WTC11 (cell line): Measurements from ENCODE around the gene CARD11. TPM values are rescaled to one million over a fixed set of nuclear protein-coding genes. Genes with fewer than 3 reads are reported as not detected.

Source experiments
- ATAC-seq: fragments of 200-7000 bp; cut with Tn5 transposase; 2 replicates; pipeline ENCODE4 v1.10.0; 2021; ENCODE audit warnings: mild to moderate bottlenecking, moderate library complexity
- CTCF ChIA-PET: fragments of 300-600 bp; sonication (Branson Sonifier 250); formaldehyde crosslinking; loops from one replicate; lab custom pipeline; 2021; ENCODE audit warnings: antibody characterized with exemption; lab: Charles Lee
- POLR2A ChIA-PET: fragments of 350-600 bp; sonication (Branson Sonifier 250); formaldehyde crosslinking; loops from one replicate; lab custom pipeline; 2021; ENCODE audit warnings: antibody characterized with exemption; lab: Charles Lee
- DNase-seq: peaks from one replicate; pipeline ENCODE4 v3.0.0; 2021; ENCODE audit warnings: low spot score
- H3K27ac Mint-ChIP-seq: 2 replicates; pipeline ENCODE4 v1.8.0; 2021; ENCODE audit warnings: mixed read lengths
- H3K27me3 Mint-ChIP-seq: 2 replicates; pipeline ENCODE4 v1.8.0; 2021; ENCODE audit warnings: low read depth, mild to moderate bottlenecking, moderate library complexity, mixed read lengths
- H3K36me3 Mint-ChIP-seq: 2 replicates; pipeline ENCODE4 v1.8.0; 2021; ENCODE audit warnings: mixed read lengths
- H3K4me1 Mint-ChIP-seq: 2 replicates; pipeline ENCODE4 v1.8.0; 2022; ENCODE audit warnings: mixed read lengths
- H3K4me3 Mint-ChIP-seq: 2 replicates; pipeline ENCODE4 v1.8.0; 2021; ENCODE audit warnings: mild to moderate bottlenecking, moderate library complexity, mixed read lengths
- H3K9me3 Mint-ChIP-seq: 2 replicates; pipeline ENCODE4 v1.8.0; 2021; ENCODE audit warnings: mixed read lengths
- CDX4 ChIP-seq: fragments of 250-450 bp; sonication (Bioruptor Pico); IDR thresholded peaks from 2 replicates; pipeline ENCODE4 v1.9.0; 2021; ENCODE audit warnings: moderate library complexity, mild to moderate bottlenecking, inconsistent platforms, borderline replicate concordance
- CTCF ChIP-seq: fragments of 200-600 bp; IDR thresholded peaks from 2 replicates; pipeline ENCODE4 v1.8.0; 2022; ENCODE audit warnings: antibody characterized with exemption
- EMX1 ChIP-seq: fragments of 250-450 bp; sonication (Bioruptor Pico); IDR thresholded peaks from 2 replicates; pipeline ENCODE4 v1.8.0; 2021; ENCODE audit warnings: mild to moderate bottlenecking
- FOXK1 ChIP-seq: sonication (generic); formaldehyde crosslinking; IDR thresholded peaks from 2 replicates; pipeline ENCODE4 v1.8.0; 2022; ENCODE audit warnings: mild to moderate bottlenecking, moderate library complexity, missing genetic modification reagents
- GTF2I ChIP-seq: fragments of 250-450 bp; sonication (Bioruptor Pico); conservative IDR thresholded peaks from 2 replicates; pipeline ENCODE4 v1.4.0; 2021; ENCODE audit warnings: mild to moderate bottlenecking
- KAT7 ChIP-seq: sonication (generic); formaldehyde crosslinking; IDR thresholded peaks from 2 replicates; pipeline ENCODE4 v1.8.1; 2023; ENCODE audit warnings: missing genetic modification reagents, mild to moderate bottlenecking, borderline replicate concordance
- MAX ChIP-seq: sonication (generic); formaldehyde crosslinking; IDR thresholded peaks from 2 replicates; pipeline ENCODE4 v1.8.0; 2022; ENCODE audit warnings: mild to moderate bottlenecking, missing genetic modification reagents
- RELA ChIP-seq: sonication (generic); formaldehyde crosslinking; IDR thresholded peaks from 2 replicates; pipeline ENCODE4 v1.8.1; 2022; ENCODE audit warnings: missing genetic modification reagents, mild to moderate bottlenecking, borderline replicate concordance
- RORB ChIP-seq: fragments of 250-450 bp; sonication (Bioruptor Pico); IDR thresholded peaks from 2 replicates; pipeline ENCODE4 v1.9.0; 2021; ENCODE audit warnings: mild to moderate bottlenecking
- TCF7 ChIP-seq: sonication (generic); formaldehyde crosslinking; IDR thresholded peaks from 2 replicates; pipeline ENCODE4 v1.8.0; 2022; ENCODE audit warnings: mild to moderate bottlenecking, low read depth, missing genetic modification reagents, moderate library complexity
- TEAD4 ChIP-seq: sonication (generic); formaldehyde crosslinking; IDR thresholded peaks from 2 replicates; pipeline ENCODE4 v1.8.0; 2022; ENCODE audit warnings: mild to moderate bottlenecking, missing genetic modification reagents
- TP53 ChIP-seq: sonication (generic); formaldehyde crosslinking; IDR thresholded peaks from 2 replicates; pipeline ENCODE4 v1.8.1; 2023; ENCODE audit warnings: mild to moderate bottlenecking, missing genetic modification reagents
- ZNF121 ChIP-seq: sonication (generic); formaldehyde crosslinking; IDR thresholded peaks from 2 replicates; pipeline ENCODE4 v1.8.0; 2023; ENCODE audit warnings: missing genetic modification reagents
- ZNF219 ChIP-seq: sonication (generic); formaldehyde crosslinking; IDR thresholded peaks from 2 replicates; pipeline ENCODE4 v1.8.0; 2023; ENCODE audit warnings: missing genetic modification reagents, mild to moderate bottlenecking, borderline replicate concordance
- ZNF232 ChIP-seq: sonication (generic); formaldehyde crosslinking; IDR thresholded peaks from 2 replicates; pipeline ENCODE4 v1.8.0; 2022; ENCODE audit warnings: mild to moderate bottlenecking, missing genetic modification reagents
- total RNA-seq: library from RNA; stranded (reverse); gene quantifications from 3 replicates; pipeline ENCODE4 v1.2.3, GENCODE V29; 2021
- TF ChIP-seq, protein P1 (sequence below): sonication (generic); formaldehyde crosslinking; IDR thresholded peaks from 2 replicates; pipeline ENCODE4 v1.8.0; 2022; ENCODE audit warnings: mild to moderate bottlenecking, missing genetic modification reagents
- TF ChIP-seq, protein P2 (sequence below): sonication (generic); formaldehyde crosslinking; conservative IDR thresholded peaks from 2 replicates; pipeline ENCODE4 v1.8.1; 2023; ENCODE audit warnings: mild to moderate bottlenecking, low read depth, missing genetic modification reagents, moderate library complexity
- TF ChIP-seq, protein P3 (sequence below): sonication (generic); formaldehyde crosslinking; IDR thresholded peaks from 2 replicates; pipeline ENCODE4 v1.8.1; 2022; ENCODE audit warnings: low read depth, mild to moderate bottlenecking, moderate library complexity, missing genetic modification reagents, borderline replicate concordance

CARD11 gene
- total RNA-seq, 1 experiment from 2014 or later: 40.8 TPM

- H3K27ac Mint-ChIP-seq: peak overlapping the region; percentile 77
- no peak for TF ChIP-seq ZNF219 (CRISPR knock-in tag)
- TF ChIP-seq TEAD4 (CRISPR knock-in tag): no peak
- no peak for TF ChIP-seq FOXK1 (CRISPR knock-in tag)
- no peak for TF ChIP-seq CDX4 (CRISPR knock-in tag)
- no peak for TF ChIP-seq EMX1
- no peak for TF ChIP-seq RORB (CRISPR knock-in tag)
- TF ChIP-seq, protein P1, sequence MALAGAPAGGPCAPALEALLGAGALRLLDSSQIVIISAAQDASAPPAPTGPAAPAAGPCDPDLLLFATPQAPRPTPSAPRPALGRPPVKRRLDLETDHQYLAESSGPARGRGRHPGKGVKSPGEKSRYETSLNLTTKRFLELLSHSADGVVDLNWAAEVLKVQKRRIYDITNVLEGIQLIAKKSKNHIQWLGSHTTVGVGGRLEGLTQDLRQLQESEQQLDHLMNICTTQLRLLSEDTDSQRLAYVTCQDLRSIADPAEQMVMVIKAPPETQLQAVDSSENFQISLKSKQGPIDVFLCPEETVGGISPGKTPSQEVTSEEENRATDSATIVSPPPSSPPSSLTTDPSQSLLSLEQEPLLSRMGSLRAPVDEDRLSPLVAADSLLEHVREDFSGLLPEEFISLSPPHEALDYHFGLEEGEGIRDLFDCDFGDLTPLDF: no peak
- TF ChIP-seq RELA (CRISPR knock-in tag): no peak
- TF ChIP-seq, protein P2, sequence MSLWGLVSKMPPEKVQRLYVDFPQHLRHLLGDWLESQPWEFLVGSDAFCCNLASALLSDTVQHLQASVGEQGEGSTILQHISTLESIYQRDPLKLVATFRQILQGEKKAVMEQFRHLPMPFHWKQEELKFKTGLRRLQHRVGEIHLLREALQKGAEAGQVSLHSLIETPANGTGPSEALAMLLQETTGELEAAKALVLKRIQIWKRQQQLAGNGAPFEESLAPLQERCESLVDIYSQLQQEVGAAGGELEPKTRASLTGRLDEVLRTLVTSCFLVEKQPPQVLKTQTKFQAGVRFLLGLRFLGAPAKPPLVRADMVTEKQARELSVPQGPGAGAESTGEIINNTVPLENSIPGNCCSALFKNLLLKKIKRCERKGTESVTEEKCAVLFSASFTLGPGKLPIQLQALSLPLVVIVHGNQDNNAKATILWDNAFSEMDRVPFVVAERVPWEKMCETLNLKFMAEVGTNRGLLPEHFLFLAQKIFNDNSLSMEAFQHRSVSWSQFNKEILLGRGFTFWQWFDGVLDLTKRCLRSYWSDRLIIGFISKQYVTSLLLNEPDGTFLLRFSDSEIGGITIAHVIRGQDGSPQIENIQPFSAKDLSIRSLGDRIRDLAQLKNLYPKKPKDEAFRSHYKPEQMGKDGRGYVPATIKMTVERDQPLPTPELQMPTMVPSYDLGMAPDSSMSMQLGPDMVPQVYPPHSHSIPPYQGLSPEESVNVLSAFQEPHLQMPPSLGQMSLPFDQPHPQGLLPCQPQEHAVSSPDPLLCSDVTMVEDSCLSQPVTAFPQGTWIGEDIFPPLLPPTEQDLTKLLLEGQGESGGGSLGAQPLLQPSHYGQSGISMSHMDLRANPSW (CRISPR knock-in tag): no peak
- no peak for TF ChIP-seq TP53
- TF ChIP-seq, all 79 proteins: peak for 0
- POLR2A ChIA-PET: no interaction called here
- H3K36me3 Mint-ChIP-seq: no peaks in the 10 kb centered on the region
- H3K9me3 Mint-ChIP-seq: no peaks in the 10 kb centered on the region
- no peaks in the 10 kb centered on the region for H3K27me3 Mint-ChIP-seq
- no peak overlapping the region for H3K4me3 Mint-ChIP-seq
- DNase-seq (no peak), ATAC-seq (no peak)
- CTCF ChIA-PET: interaction anchor here (0.7 kb wide), 1 partner anchor 315 kb away, joined by 3 read pairs; no protein-coding TSS in a partner anchor
- H3K4me1 Mint-ChIP-seq: peaks cover 28% of the 10 kb centered on the region
These were observed 183.0 kb downstream of the CARD11 start for GRCh38 chr7:2860627-2861133.

- Mint-ChIP-seq H3K36me3 (no peaks in the 10 kb centered on the region), H3K4me1 (peaks cover 28% of the 10 kb centered on the region), H3K27ac (no peak overlapping the region), H3K27me3 (no peaks in the 10 kb centered on the region; the same call in 1 of the 2 replicates), H3K4me3 (no peak overlapping the region), H3K9me3 (no peaks in the 10 kb centered on the region)
- ChIA-PET POLR2A (no interaction called here), CTCF (no interaction called here)
- DNase-seq (no peak), ATAC-seq (no peak)
- TF ChIP-seq GTF2I (CRISPR knock-in tag) (0 out of 2 replicates have a peak, but pooled peaks have one; percentile 5), MAX (CRISPR knock-in tag) (no peak)
These were observed 183.7 kb downstream of the CARD11 start for GRCh38 chr7:2859952-2860351.

DNA sequence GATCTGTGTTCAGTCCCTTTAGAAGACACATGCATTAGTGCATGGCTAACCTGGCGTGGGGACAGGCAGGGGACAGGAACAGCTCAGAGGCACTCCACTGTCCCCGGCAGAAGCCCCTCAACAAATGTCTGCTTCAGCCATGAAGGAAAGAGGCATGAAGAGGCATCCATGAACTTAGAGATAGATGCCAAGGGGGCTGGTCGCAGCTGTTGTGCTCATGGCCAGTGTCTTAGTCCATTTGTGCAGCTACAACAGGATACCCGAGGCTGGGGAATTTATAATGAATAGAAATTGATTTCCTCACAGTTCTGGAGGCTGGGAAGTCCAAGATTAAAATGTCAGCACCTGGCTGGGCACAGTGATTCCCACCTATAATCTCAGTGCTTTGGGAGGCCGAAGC is 185.0 kb downstream of the CARD11 start:
- Mint-ChIP-seq H3K9me3 (no peaks in the 10 kb centered on the region), H3K36me3 (no peaks in the 10 kb centered on the region), H3K27ac (no peak overlapping the region), H3K4me3 (no peak overlapping the region), H3K27me3 (no peaks in the 10 kb centered on the region; the same call in 1 of the 2 replicates), H3K4me1 (peaks cover 17% of the 10 kb centered on the region)
- ATAC-seq (no peak), DNase-seq (no peak)
- POLR2A ChIA-PET: no interaction called here
- TF ChIP-seq CTCF: no peak
- TF ChIP-seq, protein P3, sequence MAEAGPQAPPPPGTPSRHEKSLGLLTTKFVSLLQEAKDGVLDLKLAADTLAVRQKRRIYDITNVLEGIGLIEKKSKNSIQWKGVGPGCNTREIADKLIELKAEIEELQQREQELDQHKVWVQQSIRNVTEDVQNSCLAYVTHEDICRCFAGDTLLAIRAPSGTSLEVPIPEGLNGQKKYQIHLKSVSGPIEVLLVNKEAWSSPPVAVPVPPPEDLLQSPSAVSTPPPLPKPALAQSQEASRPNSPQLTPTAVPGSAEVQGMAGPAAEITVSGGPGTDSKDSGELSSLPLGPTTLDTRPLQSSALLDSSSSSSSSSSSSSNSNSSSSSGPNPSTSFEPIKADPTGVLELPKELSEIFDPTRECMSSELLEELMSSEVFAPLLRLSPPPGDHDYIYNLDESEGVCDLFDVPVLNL (CRISPR knock-in tag): no peak
- TF ChIP-seq TP53: no peak
- no peak for TF ChIP-seq FOXK1 (CRISPR knock-in tag)
- no peak for TF ChIP-seq KAT7 (CRISPR knock-in tag)
- no peak for TF ChIP-seq ZNF232 (CRISPR knock-in tag)
- TF ChIP-seq RORB (CRISPR knock-in tag): no peak
- TF ChIP-seq TCF7: no peak
- no peak for TF ChIP-seq ZNF121 (CRISPR knock-in tag)
- TF ChIP-seq, all 79 proteins: peak for 0
- CTCF ChIA-PET: no interaction called here
